Epithelial cell of proximal tubule (primary cell): ENCODE measurements around the gene NCBP1. TPM values are rescaled to one million over a fixed set of nuclear protein-coding genes. Genes with fewer than 3 reads are reported as not detected.
"Not testable (repeated sequence)": the region's sequence is repeated elsewhere in the genome, so short reads cannot be mapped to it uniquely, and the experiment has no call there.

Experiments
- DNase-seq: peaks from one replicate; pipeline ENCODE4 v3.0.0-alpha.2; 2011; ENCODE audit warnings: low read depth
- H3K4me3 ChIP-seq: 2 replicates; pipeline ENCODE4 v1.5.1; 2011; ENCODE audit warnings: low read depth, mild to moderate bottlenecking, low read length
- total RNA-seq: library from RNA; depleted of rRNA; stranded (reverse); fragments of >200 nt; gene quantifications from 2 replicates; pipeline ENCODE4 v1.2.3, GENCODE V29; 2015
- TF ChIP-seq, protein P1 (sequence below): conservative IDR thresholded peaks from 2 replicates; pipeline ENCODE4 v1.5.1; 2012; ENCODE audit warnings: low read depth, mild to moderate bottlenecking, low read length

NCBP1 gene
- total RNA-seq, 1 donor from 2014 or later, result 26.7 TPM

DNA sequence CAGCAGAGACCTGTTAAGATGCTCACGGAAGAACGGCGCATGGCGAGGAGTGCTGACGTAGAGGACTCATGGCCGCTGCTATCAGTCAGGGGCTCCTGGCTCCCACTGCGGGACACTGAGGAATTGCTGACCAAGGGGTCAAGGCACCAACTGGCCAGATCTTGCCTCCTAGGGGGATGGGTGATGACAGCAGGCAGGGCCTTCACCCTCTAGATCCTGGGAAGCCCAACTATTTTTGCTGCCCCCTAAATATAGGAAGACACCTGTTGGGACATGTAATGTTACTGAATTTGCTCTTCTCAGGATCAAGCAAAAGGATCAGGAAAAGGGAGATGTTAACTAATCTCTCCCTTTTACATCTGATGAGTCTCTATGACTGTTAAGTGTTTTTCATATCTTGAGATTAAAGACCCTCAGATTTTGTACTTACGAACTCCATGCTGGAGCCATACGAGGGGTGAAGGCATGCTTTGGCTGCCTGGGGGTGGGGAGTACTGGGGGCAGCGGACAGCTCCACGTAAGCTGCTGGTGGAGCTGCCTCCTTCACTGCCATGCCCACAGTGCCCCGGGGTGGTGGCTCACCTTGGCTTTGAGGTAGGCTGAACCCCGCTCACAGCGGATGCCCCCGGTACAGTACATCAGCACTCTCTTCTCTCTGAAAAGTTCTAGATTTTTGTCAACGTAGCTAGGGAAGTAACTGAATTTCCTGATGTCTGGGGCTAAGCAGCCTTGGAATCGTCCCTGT, 28.5 kb upstream of the NCBP1 start:
- H3K4me3 ChIP-seq, result no peak overlapping the region
- TF ChIP-seq, protein P1, sequence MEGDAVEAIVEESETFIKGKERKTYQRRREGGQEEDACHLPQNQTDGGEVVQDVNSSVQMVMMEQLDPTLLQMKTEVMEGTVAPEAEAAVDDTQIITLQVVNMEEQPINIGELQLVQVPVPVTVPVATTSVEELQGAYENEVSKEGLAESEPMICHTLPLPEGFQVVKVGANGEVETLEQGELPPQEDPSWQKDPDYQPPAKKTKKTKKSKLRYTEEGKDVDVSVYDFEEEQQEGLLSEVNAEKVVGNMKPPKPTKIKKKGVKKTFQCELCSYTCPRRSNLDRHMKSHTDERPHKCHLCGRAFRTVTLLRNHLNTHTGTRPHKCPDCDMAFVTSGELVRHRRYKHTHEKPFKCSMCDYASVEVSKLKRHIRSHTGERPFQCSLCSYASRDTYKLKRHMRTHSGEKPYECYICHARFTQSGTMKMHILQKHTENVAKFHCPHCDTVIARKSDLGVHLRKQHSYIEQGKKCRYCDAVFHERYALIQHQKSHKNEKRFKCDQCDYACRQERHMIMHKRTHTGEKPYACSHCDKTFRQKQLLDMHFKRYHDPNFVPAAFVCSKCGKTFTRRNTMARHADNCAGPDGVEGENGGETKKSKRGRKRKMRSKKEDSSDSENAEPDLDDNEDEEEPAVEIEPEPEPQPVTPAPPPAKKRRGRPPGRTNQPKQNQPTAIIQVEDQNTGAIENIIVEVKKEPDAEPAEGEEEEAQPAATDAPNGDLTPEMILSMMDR, result no peak
- no peak for DNase-seq

DNA sequence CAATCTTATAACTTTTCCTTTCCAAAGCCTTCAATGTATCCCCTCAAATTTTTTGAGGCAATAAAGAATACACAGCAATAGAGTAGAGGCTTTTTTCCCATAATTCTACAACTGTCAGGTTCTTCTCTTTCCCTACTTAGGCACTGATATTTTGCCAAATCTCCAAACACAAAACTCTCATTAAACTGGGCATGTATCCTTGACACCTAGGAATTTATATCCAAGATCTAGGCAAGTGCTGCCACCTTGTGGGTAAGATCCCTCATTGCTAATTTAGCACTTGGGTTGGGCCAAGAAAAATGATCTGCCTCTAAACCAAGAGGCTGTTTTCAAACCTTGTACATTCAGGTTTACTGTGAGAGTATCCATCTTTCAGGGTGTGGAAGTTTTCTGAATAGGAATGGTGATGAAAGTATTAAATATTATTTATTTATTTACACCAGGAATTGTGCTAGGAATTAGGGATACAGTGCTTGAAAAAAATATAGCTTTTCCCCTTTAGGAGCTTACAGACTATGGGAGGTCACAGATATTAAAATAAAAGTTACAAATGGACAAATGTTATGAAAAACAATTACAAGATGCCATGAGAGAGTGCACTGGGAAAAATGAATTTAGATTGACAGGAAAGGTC, 18.1 kb upstream of the NCBP1 start:
- TF ChIP-seq, protein P1, result peak; percentile 88
- no peak for DNase-seq
- H3K4me3 ChIP-seq, result no peak overlapping the region

DNA sequence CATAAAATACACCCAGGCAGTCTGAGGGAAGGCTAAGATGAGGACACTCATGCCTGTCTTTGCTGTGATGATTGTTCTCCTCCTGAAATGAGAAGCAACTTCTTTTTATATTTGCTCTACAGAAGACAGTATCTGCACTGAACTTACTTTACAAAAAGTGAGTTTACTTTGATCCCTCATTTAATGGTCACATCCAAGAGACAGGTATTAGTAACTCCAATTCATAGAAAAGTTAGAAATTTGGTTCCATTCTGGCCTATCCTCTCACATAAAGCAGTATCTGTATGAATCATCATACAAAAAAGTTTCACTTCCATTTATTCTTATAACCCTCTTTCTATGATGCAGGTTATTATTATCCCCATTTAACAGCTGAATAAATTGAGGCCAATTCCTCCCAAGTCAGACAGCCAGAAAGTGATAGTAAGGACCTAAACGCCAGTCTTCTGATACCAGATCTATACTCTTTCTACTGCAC, 15.6 kb upstream of the NCBP1 start:
- TF ChIP-seq, protein P1, result no peak
- DNase-seq, result no peak
- H3K4me3 ChIP-seq, result no peak overlapping the region

- not testable (repeated sequence) for H3K4me3 ChIP-seq, DNase-seq
Observed at GRCh38 chr9:97620063-97620462, 13.6 kb upstream of the NCBP1 start.

GRCh38 chr9:97622483-97622882, 11.1 kb upstream of the NCBP1 start:
- DNase-seq, H3K4me3 ChIP-seq: not testable (repeated sequence)

DNA sequence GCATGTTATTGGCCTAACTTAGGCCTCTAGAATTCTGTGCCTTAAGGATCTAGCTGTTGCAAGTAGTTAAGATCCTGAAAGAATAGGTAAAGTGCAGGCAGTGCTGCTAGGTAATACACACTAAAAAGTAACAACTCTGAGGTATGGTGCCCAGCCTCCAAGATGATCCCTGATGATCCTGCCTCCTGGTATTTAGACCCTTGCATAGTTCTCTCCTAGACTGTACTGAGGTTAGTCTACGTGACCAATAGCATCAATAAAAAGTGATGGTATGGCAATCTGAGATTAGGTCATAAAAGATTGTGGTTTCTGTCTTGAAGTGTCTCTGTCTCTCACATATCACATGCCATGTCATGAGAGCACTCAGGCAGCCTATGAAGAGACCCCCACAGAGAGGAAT, 9.7 kb upstream of the NCBP1 start:
- DNase-seq, result no peak
- H3K4me3 ChIP-seq, result no peak overlapping the region
- TF ChIP-seq, protein P1, result no peak

DNA sequence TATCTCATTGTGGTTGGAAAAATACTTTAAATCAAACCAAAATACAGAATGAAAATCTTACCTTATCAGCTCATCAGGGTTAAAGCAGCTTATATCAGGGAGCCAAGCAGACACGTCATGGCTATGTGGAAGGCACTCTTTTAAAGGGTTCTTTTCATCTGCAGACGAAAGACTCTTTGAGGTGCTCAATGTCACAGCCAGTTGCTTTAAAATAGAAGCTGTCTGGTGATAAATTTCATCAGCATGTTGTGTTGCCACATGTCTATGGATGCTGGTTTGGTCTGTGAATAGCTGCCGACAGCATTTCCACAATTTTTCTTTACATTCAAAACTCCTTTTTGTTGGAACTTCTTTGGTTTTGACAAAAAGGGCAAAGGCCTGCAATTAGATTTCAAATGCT, 8.0 kb upstream of the NCBP1 start:
- H3K4me3 ChIP-seq, result no peak overlapping the region
- TF ChIP-seq, protein P1, result no peak
- no peak for DNase-seq

DNA sequence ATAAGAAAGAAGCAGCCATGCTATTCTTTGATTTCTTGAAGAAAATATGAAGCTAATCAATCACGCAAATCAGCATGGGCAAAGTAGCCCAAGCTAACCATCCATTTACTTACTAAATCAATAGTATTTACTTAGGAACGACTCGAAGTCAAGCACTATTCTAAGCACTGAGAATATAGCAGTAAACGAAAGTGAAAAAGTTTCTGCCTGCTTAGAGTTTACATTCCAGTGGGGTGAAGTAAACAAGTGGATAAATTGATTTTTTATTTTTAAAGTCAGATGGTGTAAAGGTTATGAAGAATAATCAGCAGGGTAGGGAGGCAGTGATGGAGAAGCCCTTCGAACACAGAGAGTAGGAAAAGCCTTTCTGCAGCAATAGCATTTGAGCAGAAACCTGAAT, 6.0 kb upstream of the NCBP1 start:
- no peak overlapping the region for H3K4me3 ChIP-seq
- DNase-seq, result no peak
- TF ChIP-seq, protein P1, result no peak
